Uterus (tissue), 4 donors: Measurements from ENCODE around the gene CSNK1G2. TPM values are rescaled to one million over a fixed set of nuclear protein-coding genes. Genes with fewer than 3 reads are reported as not detected.

Source experiments
- DNase-seq, 2 donors: peaks; one replicate each; pipeline ENCODE4 v3.0.0-alpha.2; 2019 to 2020
- H3K27ac ChIP-seq, 2 donors: fragments of 200-600 bp; sonication (generic); 1 replicate in 1 of 2; 2 replicates in 1 of 2; pipeline ENCODE4 v1.5.1; 2016 to 2018
- H3K27me3 ChIP-seq, 2 donors: fragments of 200-600 bp; sonication (generic); one replicate each; pipeline ENCODE4 v1.5.1; 2018 to 2019; ENCODE audit warnings: control low read depth in 1 of 2
- H3K36me3 ChIP-seq, 2 donors: fragments of 200-600 bp; sonication (generic); one replicate each; pipeline ENCODE4 v1.5.1; 2019; ENCODE audit warnings: control low read depth in 1 of 2
- H3K4me1 ChIP-seq, 2 donors: fragments of 200-600 bp; sonication (generic); one replicate each; pipeline ENCODE4 v1.5.1; 2018 to 2019; ENCODE audit warnings: control low read depth in 1 of 2
- H3K4me3 ChIP-seq, 2 donors: fragments of 200-600 bp; sonication (generic); 1 replicate in 1 of 2; 2 replicates in 1 of 2; pipeline ENCODE4 v1.5.1; 2018 to 2019; ENCODE audit warnings: mild to moderate bottlenecking in 1 of 2
- H3K9me3 ChIP-seq, 2 donors: fragments of 200-600 bp; sonication (generic); one replicate each; pipeline ENCODE4 v1.5.1; 2019; ENCODE audit warnings: control low read depth in 1 of 2
- POLR2A ChIP-seq, 2 donors: fragments of 450-650 bp; IDR thresholded peaks; one replicate each; pipeline ENCODE4 v1.6.1; 2016; ENCODE audit warnings: antibody characterized with exemption in 2 of 2, mild to moderate bottlenecking in 1 of 2, moderate library complexity in 1 of 2
- intact Hi-C: fragments of 100-400 bp; cut with DNase I; formaldehyde crosslinking; loops from one replicate; pipeline ENCODE4 v1.15.1; 2023; ENCODE audit warnings: low total_unique reads
- total RNA-seq, 4 donors: library from RNA; depleted of rRNA in 3 of 4; stranded (reverse); fragments of >200 nt in 3 of 4; gene quantifications; one replicate each; pipeline versions ENCODE4 v1.1.0 to v1.2.4, GENCODE V29; 2014 to 2023
- TF ChIP-seq, protein P1 (sequence below), 4 experiments: fragments of 200-600 bp in 2 of 4; fragments of 450-650 bp in 2 of 4; sonication (generic) in 2 of 4; IDR thresholded peaks; one replicate each; pipeline ENCODE4 v1.5.1; 2016 to 2019; ENCODE audit warnings: antibody characterized with exemption in 4 of 4, mild to moderate bottlenecking in 2 of 4, moderate library complexity in 1 of 4
- donor health status: DM: yes; HTN: yes; CAD: no.

The CSNK1G2 gene
- total RNA-seq, 4 donors from 2014 or later = 8.2 to 59.4 (median 46.7) TPM

- peak overlapping the region; percentile 73 to 95 for H3K27ac ChIP-seq
- no peaks in the 10 kb centered on the region for H3K36me3 ChIP-seq
- H3K27me3 ChIP-seq = no peaks in the 10 kb centered on the region
- intact Hi-C loops = no loop called here
- peak overlapping the region in 1 of 2 donors; percentile 73 for H3K4me3 ChIP-seq
- TF ChIP-seq, protein P1, sequence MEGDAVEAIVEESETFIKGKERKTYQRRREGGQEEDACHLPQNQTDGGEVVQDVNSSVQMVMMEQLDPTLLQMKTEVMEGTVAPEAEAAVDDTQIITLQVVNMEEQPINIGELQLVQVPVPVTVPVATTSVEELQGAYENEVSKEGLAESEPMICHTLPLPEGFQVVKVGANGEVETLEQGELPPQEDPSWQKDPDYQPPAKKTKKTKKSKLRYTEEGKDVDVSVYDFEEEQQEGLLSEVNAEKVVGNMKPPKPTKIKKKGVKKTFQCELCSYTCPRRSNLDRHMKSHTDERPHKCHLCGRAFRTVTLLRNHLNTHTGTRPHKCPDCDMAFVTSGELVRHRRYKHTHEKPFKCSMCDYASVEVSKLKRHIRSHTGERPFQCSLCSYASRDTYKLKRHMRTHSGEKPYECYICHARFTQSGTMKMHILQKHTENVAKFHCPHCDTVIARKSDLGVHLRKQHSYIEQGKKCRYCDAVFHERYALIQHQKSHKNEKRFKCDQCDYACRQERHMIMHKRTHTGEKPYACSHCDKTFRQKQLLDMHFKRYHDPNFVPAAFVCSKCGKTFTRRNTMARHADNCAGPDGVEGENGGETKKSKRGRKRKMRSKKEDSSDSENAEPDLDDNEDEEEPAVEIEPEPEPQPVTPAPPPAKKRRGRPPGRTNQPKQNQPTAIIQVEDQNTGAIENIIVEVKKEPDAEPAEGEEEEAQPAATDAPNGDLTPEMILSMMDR (IDR thresholded peaks at IDR 0.05) = no peak
- TF ChIP-seq POLR2A (IDR thresholded peaks at IDR 0.05) = no peak
- no peaks in the 10 kb centered on the region for H3K9me3 ChIP-seq
- no peak for DNase-seq
- H3K4me1 ChIP-seq = peaks cover 3 to 14% of the 10 kb centered on the region in 2 donors
Observed at GRCh38 chr19:1942934-1943555, 2.1 kb downstream of the CSNK1G2 start.

GRCh38 chr19:1943661-1944087 lies 2.7 kb downstream of the CSNK1G2 start:
- intact Hi-C loops = no loop called here
- H3K9me3 ChIP-seq = no peaks in the 10 kb centered on the region
- no peak for DNase-seq
- TF ChIP-seq, protein P1 (IDR thresholded peaks at IDR 0.05) = no peak
- TF ChIP-seq POLR2A (IDR thresholded peaks at IDR 0.05) = no peak
- H3K4me3 ChIP-seq = no peak overlapping the region
- H3K27ac ChIP-seq = no peak overlapping the region
- no peaks in the 10 kb centered on the region for H3K36me3 ChIP-seq
- H3K4me1 ChIP-seq = peaks cover 3 to 14% of the 10 kb centered on the region in 2 donors
- no peaks in the 10 kb centered on the region for H3K27me3 ChIP-seq

DNA sequence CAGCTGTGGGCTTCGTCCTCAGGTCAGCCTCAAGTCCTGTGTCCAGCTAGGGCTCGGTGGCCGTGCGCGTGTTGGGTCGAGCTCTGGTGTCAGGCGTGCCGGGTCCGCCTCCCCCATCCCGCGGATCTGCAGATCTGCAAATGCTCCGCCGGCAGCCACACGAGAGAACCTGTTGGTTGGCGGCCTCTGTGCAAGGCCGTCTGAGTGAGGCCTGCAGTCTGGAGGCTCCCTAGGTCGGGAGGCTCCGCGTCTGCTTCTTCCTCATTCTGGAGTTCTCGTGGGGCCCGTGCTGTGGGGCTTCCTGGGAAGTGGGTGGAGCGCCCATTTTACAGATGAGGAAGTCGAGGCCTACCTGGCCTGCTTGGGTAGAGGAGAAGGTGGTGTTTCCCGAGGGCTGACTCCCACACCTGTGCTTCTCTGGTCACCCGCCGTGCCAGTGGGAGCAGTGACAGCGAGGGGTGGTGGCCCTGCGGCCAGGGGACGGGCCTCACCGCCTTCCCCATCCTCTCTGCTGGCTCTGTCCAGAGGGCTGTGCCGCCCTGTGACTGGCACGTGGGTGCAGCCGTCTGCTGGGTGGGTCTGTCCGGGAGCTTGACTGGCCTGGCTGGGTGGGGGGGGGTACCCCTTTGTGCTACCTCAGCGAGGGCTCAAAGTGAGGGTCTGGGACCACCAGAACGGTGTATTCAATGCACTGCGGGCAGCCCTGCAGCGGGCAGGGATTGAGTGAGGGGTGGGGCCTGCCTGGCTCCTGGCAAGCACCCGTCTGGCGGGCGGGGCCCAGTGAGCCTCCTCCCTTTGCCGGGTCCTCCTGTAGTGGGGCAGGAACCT lies 3.3 kb downstream of the CSNK1G2 start:
- no peak for DNase-seq
- Histone ChIP-seq H3K27me3 (no peaks in the 10 kb centered on the region), H3K27ac (no peak overlapping the region), H3K9me3 (no peaks in the 10 kb centered on the region), H3K4me1 (peaks cover 3 to 14% of the 10 kb centered on the region in 2 donors), H3K36me3 (no peaks in the 10 kb centered on the region), H3K4me3 (no peak overlapping the region)
- TF ChIP-seq, protein P1 (IDR thresholded peaks at IDR 0.05) = no peak
- TF ChIP-seq POLR2A (IDR thresholded peaks at IDR 0.05) = no peak
- intact Hi-C loops = no loop called here

DNA sequence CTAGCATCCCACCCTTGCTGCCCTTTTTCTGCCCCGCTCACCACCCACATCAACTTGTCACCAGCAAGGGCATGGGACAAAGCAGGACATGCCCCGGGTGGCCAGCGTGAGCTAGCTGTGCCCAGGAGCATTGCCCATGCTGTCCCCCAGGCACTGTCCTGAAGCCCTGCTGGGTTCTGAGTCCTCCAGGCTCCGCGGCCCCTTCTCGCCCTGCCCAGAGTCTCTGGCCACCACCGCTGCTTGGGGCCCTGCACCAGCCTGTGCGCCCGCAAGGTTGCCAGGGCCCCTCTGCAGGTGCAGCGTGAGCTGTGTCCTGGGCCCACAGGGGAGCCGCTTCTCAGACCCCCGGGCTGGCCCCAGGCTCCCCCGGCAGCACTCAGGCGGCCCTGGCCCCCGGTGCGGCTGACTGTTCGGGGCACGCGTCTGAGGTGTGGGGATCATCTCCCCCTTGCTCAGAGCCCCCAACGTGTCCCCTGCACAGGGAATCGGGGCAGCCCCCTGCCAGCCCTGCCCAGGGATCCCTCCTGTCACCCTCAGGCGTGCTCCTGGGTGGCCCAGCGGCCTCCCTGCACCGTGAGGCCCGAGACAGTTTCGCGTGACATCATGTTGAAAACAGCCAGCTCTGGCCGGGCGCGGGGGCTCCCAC lies 4.1 kb downstream of the CSNK1G2 start:
- DNase-seq = no peak
- no peaks in the 10 kb centered on the region for H3K36me3 ChIP-seq
- no peak overlapping the region for H3K27ac ChIP-seq
- H3K4me3 ChIP-seq = no peak overlapping the region
- no peak for TF ChIP-seq POLR2A (IDR thresholded peaks at IDR 0.05)
- TF ChIP-seq, protein P1 (IDR thresholded peaks at IDR 0.05) = no peak
- intact Hi-C loops = no loop called here
- H3K4me1 ChIP-seq = peaks cover 0 to 10% of the 10 kb centered on the region in 2 donors
- H3K27me3 ChIP-seq = no peaks in the 10 kb centered on the region
- H3K9me3 ChIP-seq = no peaks in the 10 kb centered on the region
